Erythroblast (primary cell): ENCODE results near the gene AGO1.
"Not testable (repeated sequence)": the region's sequence is repeated elsewhere in the genome, so short reads cannot be mapped to it uniquely, and the experiment has no call there.

Experiments
- GATA1 ChIP-seq: IDR thresholded peaks from 2 replicates; pipeline ENCODE4 v1.6.1; 2011; ENCODE audit warnings: low read depth, mild to moderate bottlenecking, control low read depth, low read length, moderate library complexity
- POLR2A ChIP-seq: IDR thresholded peaks from 2 replicates; pipeline ENCODE4 v1.6.1; 2011; ENCODE audit warnings: mild to moderate bottlenecking, low read length

GRCh38 chr1:35964277-35964676, 81.3 kb downstream of the AGO1 start:
- TF ChIP-seq POLR2A, GATA1: not testable (repeated sequence)
